Measurements from ENCODE around the gene ATP8A1. TPM values are rescaled to one million over a fixed set of nuclear protein-coding genes. Genes with fewer than 3 reads are reported as not detected.

ATP8A1 gene
- total and polyA plus RNA-seq, 2 of the 8 experiments (the other 6 are each of a cell fraction or from before 2014, with no cell fraction given) = 3.7 to 14.9 TPM

GRCh38 chr4:42655269-42655637, 1.7 kb downstream of the ATP8A1 start:
- ChIA-PET POLR2A (ENCODE audit: partially characterized antibody) (no interaction called here), CTCF (ENCODE audit: partially characterized antibody) (no interaction called here)
- H2BK12ac ChIP-seq (ENCODE audit: low read depth, low read length) = no peak overlapping the region
- H4K5ac ChIP-seq (ENCODE audit: insufficient read length, low read depth, low read length) = no peak overlapping the region
- H3K4me1 ChIP-seq (replicated peaks in 1 of 4; ENCODE audit: control insufficient read depth in 3 of 4, insufficient read depth in 4 of 4, low read length in 3 of 4) = peaks cover 0 to 10% (median 2%) of the 10 kb centered on the region in 4 experiments; a peak in 3 of 7 replicates
- TF ChIP-seq NANOG (IDR thresholded peaks at IDR 0.05; ENCODE audit: insufficient read depth, low read depth, low read length, poor library complexity, severe bottlenecking) (no peak), SP1 (IDR thresholded peaks at IDR 0.05; ENCODE audit: low read depth, low read length) (no peak), E2F6 (IDR thresholded peaks at IDR 0.05) (no peak), TAF7 (optimal IDR thresholded peaks at IDR 0.05; ENCODE audit: borderline replicate concordance, low read depth, low read length) (no peak)
- H3K27ac ChIP-seq (ENCODE audit: low read depth, low read length) = no peak overlapping the region
- peaks cover 0 to 2% (median 0%) of the 10 kb centered on the region in 4 experiments; a peak in 1 of 7 replicates for H3K27me3 ChIP-seq (replicated peaks in 1 of 4; ENCODE audit: control insufficient read depth in 3 of 4, extremely low read depth in 1 of 4, insufficient read depth in 3 of 4, low read length in 3 of 4)
- H3K4me3 ChIP-seq (ENCODE audit: extremely low read depth in 1 of 4, insufficient read depth in 2 of 4, low read depth in 3 of 4, low read length in 4 of 4) = peak overlapping the region in 1 of 4 experiments; percentile 79; a peak in 2 of 8 replicates
- WGBS, 2 experiments (ENCODE audit: extremely low coverage in 1 of 2, insufficient coverage in 1 of 2, insufficient read length in 1 of 2, insufficient replicate concordance in 2 of 2, low coverage in 1 of 2, low lambda C conversion rate in 2 of 2, missing lambda C conversion rate in 1 of 2) = 83% methylated on average over 1 of the region's 1 CpG; no CpG with 5 or more reads in 1 of the 2 experiments
- no peak overlapping the region for H2BK15ac ChIP-seq (ENCODE audit: low read length)
- H2BK120ac ChIP-seq (replicated peaks; ENCODE audit: low read depth, low read length) = no peak overlapping the region
- no peak for FAIRE-seq
- H3K36me3 ChIP-seq (ENCODE audit: control insufficient read depth in 2 of 4, insufficient read depth in 4 of 4, low read length in 3 of 4) = no peaks in the 10 kb centered on the region
- no peak overlapping the region for H2BK20ac ChIP-seq (ENCODE audit: low read length)
- H3K9me3 ChIP-seq (ENCODE audit: insufficient read depth in 2 of 2, low read depth in 1 of 2, low read length in 1 of 2) = peaks cover 0 to 6% of the 10 kb centered on the region in 2 experiments; a peak in 2 of 4 replicates
- no peak overlapping the region for H3K18ac ChIP-seq (ENCODE audit: extremely low read depth, low read length)
- H3K79me2 ChIP-seq (ENCODE audit: control insufficient read depth in 1 of 2, insufficient read depth in 2 of 2, low read length in 2 of 2) = peaks cover 0 to 10% of the 10 kb centered on the region in 2 experiments; a peak in 1 of 4 replicates
- H4K91ac ChIP-seq (replicated peaks; ENCODE audit: insufficient read length, low read length) = no peak overlapping the region
- no peak overlapping the region for H3K14ac ChIP-seq (ENCODE audit: insufficient read length)
- no peak overlapping the region for H3K9ac ChIP-seq (replicated peaks in 1 of 4; ENCODE audit: extremely low read depth in 1 of 4, low read depth in 3 of 4, low read length in 3 of 4)
- no peak overlapping the region for H3K23ac ChIP-seq (ENCODE audit: insufficient read length)
- no peaks in the 10 kb centered on the region for H4K20me1 ChIP-seq (replicated peaks in 1 of 2; ENCODE audit: control insufficient read depth in 1 of 2, insufficient read depth in 2 of 2, low read length in 2 of 2)
- H2AK5ac ChIP-seq (ENCODE audit: low read depth, low read length) = peak overlapping the region; percentile 88; the same call in 1 of the 2 replicates
- no peaks in the 10 kb centered on the region for H3K79me1 ChIP-seq (ENCODE audit: low read depth, low read length)
- H4K8ac ChIP-seq (ENCODE audit: extremely low read depth, insufficient read depth, low read length) = no peak overlapping the region
- H3K4ac ChIP-seq (replicated peaks; ENCODE audit: insufficient read length, low read depth, low read length) = no peak overlapping the region
- no peak overlapping the region for H2AFZ ChIP-seq (ENCODE audit: low read length)
- H3K56ac ChIP-seq (replicated peaks; ENCODE audit: insufficient read length, low read depth, low read length) = no peak overlapping the region
- DNase-seq (ENCODE audit: low read depth in 1 of 2, low spot score in 2 of 2) = no peak
- H3K23me2 ChIP-seq (ENCODE audit: low read depth, low read length) = peaks cover 14% of the 10 kb centered on the region
- peak overlapping the region; percentile 88 to 89; a peak in 2 of 4 replicates for H3K4me2 ChIP-seq (ENCODE audit: insufficient read depth in 1 of 2, low read depth in 2 of 2, low read length in 2 of 2)
- no peak overlapping the region for H2BK5ac ChIP-seq (ENCODE audit: low read depth, low read length)
